ENCODE data around the gene MOB3C. TPM values are rescaled to one million over a fixed set of nuclear protein-coding genes. Genes with fewer than 3 reads are reported as not detected.

The MOB3C gene
- polyA plus RNA-seq, 1 donor (not counting 4 experiments of a cell fraction or from before 2014, with no cell fraction given): 18.4 TPM

GRCh38 chr1:46580140-46580903, 36.3 kb downstream of the MOB3C start:
- H2AFZ ChIP-seq (ENCODE audit: control insufficient read depth, low read length): no peak overlapping the region
- no peaks in the 10 kb centered on the region for H3K27me3 ChIP-seq (ENCODE audit: control insufficient read depth, extremely low read depth, insufficient read depth, low read length)
- no peak for FAIRE-seq
- no peak for TF ChIP-seq EZH2 (IDR thresholded peaks at IDR 0.05; ENCODE audit: low read length)
- TF ChIP-seq, protein P1, sequence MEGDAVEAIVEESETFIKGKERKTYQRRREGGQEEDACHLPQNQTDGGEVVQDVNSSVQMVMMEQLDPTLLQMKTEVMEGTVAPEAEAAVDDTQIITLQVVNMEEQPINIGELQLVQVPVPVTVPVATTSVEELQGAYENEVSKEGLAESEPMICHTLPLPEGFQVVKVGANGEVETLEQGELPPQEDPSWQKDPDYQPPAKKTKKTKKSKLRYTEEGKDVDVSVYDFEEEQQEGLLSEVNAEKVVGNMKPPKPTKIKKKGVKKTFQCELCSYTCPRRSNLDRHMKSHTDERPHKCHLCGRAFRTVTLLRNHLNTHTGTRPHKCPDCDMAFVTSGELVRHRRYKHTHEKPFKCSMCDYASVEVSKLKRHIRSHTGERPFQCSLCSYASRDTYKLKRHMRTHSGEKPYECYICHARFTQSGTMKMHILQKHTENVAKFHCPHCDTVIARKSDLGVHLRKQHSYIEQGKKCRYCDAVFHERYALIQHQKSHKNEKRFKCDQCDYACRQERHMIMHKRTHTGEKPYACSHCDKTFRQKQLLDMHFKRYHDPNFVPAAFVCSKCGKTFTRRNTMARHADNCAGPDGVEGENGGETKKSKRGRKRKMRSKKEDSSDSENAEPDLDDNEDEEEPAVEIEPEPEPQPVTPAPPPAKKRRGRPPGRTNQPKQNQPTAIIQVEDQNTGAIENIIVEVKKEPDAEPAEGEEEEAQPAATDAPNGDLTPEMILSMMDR (optimal IDR thresholded peaks at IDR 0.05 in 1 of 3, IDR thresholded peaks at IDR 0.05 in 1 of 3, conservative IDR thresholded peaks at IDR 0.05 in 1 of 3; ENCODE audit: extremely low read depth in 1 of 3, insufficient read depth in 2 of 3, low read length in 3 of 3): no peak
- H3K4me1 ChIP-seq (ENCODE audit: control insufficient read depth, extremely low read depth, insufficient read depth, low read length): no peaks in the 10 kb centered on the region
- no peak overlapping the region for H3K4me2 ChIP-seq (ENCODE audit: control insufficient read depth, extremely low read depth, insufficient read depth, low read depth, low read length)
- no peak overlapping the region for H3K4me3 ChIP-seq (ENCODE audit: control insufficient read depth in 2 of 3, extremely low read depth in 1 of 3, insufficient read depth in 2 of 3, low read depth in 1 of 3, low read length in 3 of 3)
- H3K9me1 ChIP-seq (ENCODE audit: control insufficient read depth, extremely low read depth, insufficient read depth, low read length): no peaks in the 10 kb centered on the region
- DNase-seq (ENCODE audit: low read depth, low spot score): no peak
- dilution Hi-C loops (cut with MboI; ENCODE audit: extremely low pct_ligation_motif_present, low sequenced_read_pairs): no loop called here
- no peaks in the 10 kb centered on the region for H4K20me1 ChIP-seq (ENCODE audit: control insufficient read depth, extremely low read depth, insufficient read depth, low read length)
- H3K27ac ChIP-seq (ENCODE audit: control insufficient read depth, insufficient read depth, low read length): no peak overlapping the region
- no peak overlapping the region for H3K9ac ChIP-seq (ENCODE audit: control insufficient read depth, extremely low read depth, insufficient read depth, low read length)
- H3K9me3 ChIP-seq (ENCODE audit: control insufficient read depth, low read depth, low read length): no peaks in the 10 kb centered on the region
- peaks cover 38 to 48% of the 10 kb centered on the region in 2 experiments for H3K36me3 ChIP-seq (ENCODE audit: control insufficient read depth in 2 of 2, extremely low read depth in 1 of 2, insufficient read depth in 2 of 2, low read length in 2 of 2)
- H3K79me2 ChIP-seq (ENCODE audit: control insufficient read depth, insufficient read depth, low read length): no peaks in the 10 kb centered on the region

DNA sequence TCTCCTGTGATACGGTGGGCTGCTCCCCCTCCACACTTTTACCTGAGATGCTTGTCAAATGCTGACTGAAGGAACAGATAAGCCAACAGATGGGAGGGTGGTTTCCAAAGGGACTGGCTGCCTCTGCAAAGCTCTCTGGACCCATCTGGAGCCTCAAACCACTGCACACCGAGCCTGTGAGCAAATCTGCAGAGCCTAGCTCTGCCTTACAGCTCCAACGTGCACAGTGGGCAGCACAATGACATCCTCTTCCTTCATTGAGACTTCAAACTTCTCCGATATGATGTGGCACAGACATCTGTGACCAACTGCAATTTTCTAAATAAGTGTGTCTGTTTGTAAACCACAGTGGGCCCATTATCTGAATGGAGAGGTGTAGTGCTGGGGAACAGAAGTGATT, 38.9 kb downstream of the MOB3C start:
- Histone ChIP-seq H3K9me3 (ENCODE audit: control insufficient read depth, low read depth, low read length) (no peaks in the 10 kb centered on the region), H3K4me1 (ENCODE audit: control insufficient read depth, extremely low read depth, insufficient read depth, low read length) (no peaks in the 10 kb centered on the region), H4K20me1 (ENCODE audit: control insufficient read depth, extremely low read depth, insufficient read depth, low read length) (no peaks in the 10 kb centered on the region), H3K79me2 (ENCODE audit: control insufficient read depth, insufficient read depth, low read length) (no peaks in the 10 kb centered on the region), H3K36me3 (ENCODE audit: control insufficient read depth in 2 of 2, extremely low read depth in 1 of 2, insufficient read depth in 2 of 2, low read length in 2 of 2) (peaks cover 31 to 35% of the 10 kb centered on the region in 2 experiments), H2AFZ (ENCODE audit: control insufficient read depth, low read length) (no peak overlapping the region), H3K27ac (ENCODE audit: control insufficient read depth, insufficient read depth, low read length) (no peak overlapping the region), H3K9me1 (ENCODE audit: control insufficient read depth, extremely low read depth, insufficient read depth, low read length) (no peaks in the 10 kb centered on the region), H3K27me3 (ENCODE audit: control insufficient read depth, extremely low read depth, insufficient read depth, low read length) (no peaks in the 10 kb centered on the region), H3K4me2 (ENCODE audit: control insufficient read depth, extremely low read depth, insufficient read depth, low read depth, low read length) (no peak overlapping the region), H3K4me3 (ENCODE audit: control insufficient read depth in 2 of 3, extremely low read depth in 1 of 3, insufficient read depth in 2 of 3, low read depth in 1 of 3, low read length in 3 of 3) (no peak overlapping the region), H3K9ac (ENCODE audit: control insufficient read depth, extremely low read depth, insufficient read depth, low read length) (no peak overlapping the region)
- dilution Hi-C loops (cut with MboI; ENCODE audit: extremely low pct_ligation_motif_present, low sequenced_read_pairs): no loop called here
- TF ChIP-seq, protein P1 (optimal IDR thresholded peaks at IDR 0.05 in 1 of 3, IDR thresholded peaks at IDR 0.05 in 1 of 3, conservative IDR thresholded peaks at IDR 0.05 in 1 of 3; ENCODE audit: extremely low read depth in 1 of 3, insufficient read depth in 2 of 3, low read length in 3 of 3): no peak
- TF ChIP-seq EZH2 (IDR thresholded peaks at IDR 0.05; ENCODE audit: low read length): no peak
- DNase-seq (ENCODE audit: low read depth, low spot score) (no peak), FAIRE-seq (no peak)
